CD4-positive, CD25-positive, alpha-beta regulatory T cell (primary cell): ENCODE data around the gene DLX6. TPM values are rescaled to one million over a fixed set of nuclear protein-coding genes. Genes with fewer than 3 reads are reported as not detected.

Experiments
- ATAC-seq, 2 donors: fragments of 150-1000 bp; cut with Tn5 transposase; one replicate each; pipeline ENCODE4 v1.10.0; 2021; ENCODE audit warnings: low read depth in 2 of 2, moderate number of reproducible peaks in 2 of 2, moderate library complexity in 1 of 2
- DNase-seq, 3 donors: peaks; one replicate each; pipeline versions ENCODE4 v3.0.0 to v3.0.0-alpha.2; 2012 to 2022; ENCODE audit warnings: mixed read lengths in 1 of 3
- H3K27ac ChIP-seq: one replicate; pipeline ENCODE4 v1.7.0; 2013; ENCODE audit warnings: mild to moderate bottlenecking, low read length; ENCODE audit not compliant: insufficient read depth, poor library complexity, severe bottlenecking
- H3K27me3 ChIP-seq: one replicate; pipeline ENCODE4 v1.7.0; 2013; ENCODE audit warnings: low read length; ENCODE audit not compliant: control insufficient read depth, insufficient read depth
- H3K36me3 ChIP-seq: one replicate; pipeline ENCODE4 v1.7.0; 2013; ENCODE audit warnings: mild to moderate bottlenecking, low read length, moderate library complexity; ENCODE audit not compliant: control insufficient read depth, insufficient read depth
- H3K4me1 ChIP-seq: 2 replicates; pipeline ENCODE4 v1.7.0; 2013; ENCODE audit warnings: mild to moderate bottlenecking, low read length; ENCODE audit not compliant: insufficient read depth, control insufficient read depth, poor library complexity, severe bottlenecking
- H3K4me3 ChIP-seq: one replicate; pipeline ENCODE4 v1.7.0; 2013; ENCODE audit warnings: low read depth, mild to moderate bottlenecking, low read length, moderate library complexity
- H3K9me3 ChIP-seq, 2 experiments: 1 replicate in 1 of 2; 2 replicates in 1 of 2; pipeline ENCODE4 v1.7.0; 2013; ENCODE audit warnings: low read length in 2 of 2, mild to moderate bottlenecking in 1 of 2, moderate library complexity in 1 of 2; ENCODE audit not compliant: control insufficient read depth in 2 of 2
- H3K27ac Mint-ChIP-seq, 3 donors: one replicate each; pipeline ENCODE4 v1.8.0; 2020 to 2022; ENCODE audit warnings: mild to moderate bottlenecking in 3 of 3, mixed read lengths in 3 of 3, moderate library complexity in 2 of 3
- H3K27me3 Mint-ChIP-seq: one replicate; pipeline ENCODE4 v1.8.0; 2022; ENCODE audit warnings: mild to moderate bottlenecking, mixed read lengths
- H3K36me3 Mint-ChIP-seq: one replicate; pipeline ENCODE4 v1.8.0; 2020; ENCODE audit warnings: mixed read lengths
- H3K4me1 Mint-ChIP-seq, 4 donors: one replicate each; pipeline ENCODE4 v1.8.0; 2020 to 2022; ENCODE audit warnings: mixed read lengths in 4 of 4, mild to moderate bottlenecking in 1 of 4
- H3K4me3 Mint-ChIP-seq, 4 donors: one replicate each; pipeline ENCODE4 v1.8.0; 2020 to 2022; ENCODE audit warnings: mild to moderate bottlenecking in 4 of 4, mixed read lengths in 4 of 4, moderate library complexity in 3 of 4
- H3K9me3 Mint-ChIP-seq, 7 donors: one replicate each; pipeline ENCODE4 v1.8.0; 2020 to 2022; ENCODE audit warnings: mixed read lengths in 7 of 7, mild to moderate bottlenecking in 3 of 7, moderate library complexity in 2 of 7
- polyA plus RNA-seq, 4 donors: library from polyadenylated mRNA; unstranded; fragments of 300-500 nt; fragmentation: Illumina TruSeq; gene quantifications; one replicate each; pipeline ENCODE4 v1.2.3, GENCODE V29; 2021
- total RNA-seq: library from RNA; stranded (reverse); gene quantifications from one replicate; pipeline ENCODE4 v1.2.3, GENCODE V29; 2022

DLX6 gene
- total and polyA plus RNA-seq, 5 donors from 2014 or later, result not detected

DNA sequence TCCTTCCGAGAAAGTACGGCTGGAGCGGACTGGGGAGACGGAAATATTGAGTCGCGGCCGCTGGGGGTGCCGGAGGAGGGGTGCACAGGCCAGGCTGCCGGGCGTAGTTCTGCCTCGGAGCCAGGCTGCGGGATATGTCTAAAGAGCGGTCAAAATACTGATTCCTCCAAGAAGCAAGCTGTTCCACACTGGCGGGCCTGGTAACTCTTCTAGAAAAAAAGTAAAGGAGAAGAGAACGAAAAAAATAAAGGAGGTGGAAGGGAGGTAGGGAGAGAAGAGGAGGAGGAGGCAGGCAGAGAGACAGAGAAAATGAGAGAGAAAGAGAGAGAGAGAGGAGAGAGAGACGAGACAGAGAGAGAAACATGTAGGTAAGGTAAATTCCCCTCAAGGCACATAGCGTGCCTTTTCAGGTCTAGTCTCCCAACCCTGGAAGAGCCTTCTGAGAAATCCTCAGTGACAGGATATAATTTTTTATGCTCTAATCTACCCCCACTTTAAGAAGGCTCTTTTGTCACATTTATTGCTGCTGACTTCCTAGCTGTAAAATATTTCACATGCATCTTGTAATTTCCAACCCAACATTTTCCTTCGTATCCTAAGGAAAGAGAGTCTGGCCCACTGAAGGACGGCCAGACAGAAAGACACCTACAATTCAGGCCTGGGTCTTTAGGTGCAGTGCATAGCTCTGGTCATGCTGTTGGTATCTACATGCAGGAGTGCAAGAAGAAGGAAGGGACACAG, 13.6 kb downstream of the DLX6 start:
- Histone ChIP-seq H3K4me1 (no peaks in the 10 kb centered on the region), H3K36me3 (no peaks in the 10 kb centered on the region), H3K4me3 (no peak overlapping the region), H3K27ac (no peak overlapping the region), H3K27me3 (peaks cover 40% of the 10 kb centered on the region), H3K9me3 (peaks cover 0 to 4% of the 10 kb centered on the region in 2 experiments)
- H3K4me1 Mint-ChIP-seq, result peaks cover 4 to 32% (median 10%) of the 10 kb centered on the region in 4 donors
- H3K27ac Mint-ChIP-seq, result no peak overlapping the region
- H3K9me3 Mint-ChIP-seq, result peaks cover 0 to 16% (median 0%) of the 10 kb centered on the region in 7 donors
- no peak for ATAC-seq
- H3K27me3 Mint-ChIP-seq, result peaks cover 97% of the 10 kb centered on the region
- no peak for DNase-seq
- H3K4me3 Mint-ChIP-seq, result no peak overlapping the region
- peaks cover 3% of the 10 kb centered on the region for H3K36me3 Mint-ChIP-seq

DNA sequence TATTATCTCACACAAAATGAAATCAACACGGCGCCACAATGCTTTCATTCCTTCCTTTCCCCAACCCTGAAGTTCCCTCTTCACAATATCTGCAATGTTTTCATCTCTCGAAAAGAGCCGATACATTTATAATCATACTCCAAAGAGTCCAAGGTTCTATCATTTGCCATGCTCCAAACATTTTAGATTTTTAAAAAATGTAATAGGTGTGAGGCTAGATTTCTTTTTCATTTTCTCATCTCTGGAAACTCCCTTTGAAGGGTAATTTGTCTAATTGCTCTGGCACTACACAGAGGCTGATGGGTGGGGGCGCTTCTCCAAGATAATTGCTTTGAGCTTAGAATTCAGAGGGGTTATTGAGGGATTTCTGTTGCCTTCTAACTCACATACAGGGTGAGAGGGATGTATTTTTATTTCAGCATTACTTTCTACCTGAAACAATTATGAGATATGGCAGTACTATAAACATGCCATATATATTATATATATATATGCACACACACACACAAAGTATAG, 14.4 kb downstream of the DLX6 start:
- H3K36me3 Mint-ChIP-seq, result peaks cover 3% of the 10 kb centered on the region
- no peak overlapping the region for H3K4me3 Mint-ChIP-seq
- no peak overlapping the region for H3K27ac Mint-ChIP-seq
- no peak for ATAC-seq
- H3K9me3 Mint-ChIP-seq, result peaks cover 0 to 18% (median 0%) of the 10 kb centered on the region in 7 donors
- peaks cover 4 to 37% (median 12%) of the 10 kb centered on the region in 4 donors for H3K4me1 Mint-ChIP-seq
- Histone ChIP-seq H3K27me3 (peaks cover 37% of the 10 kb centered on the region), H3K4me1 (no peaks in the 10 kb centered on the region), H3K4me3 (no peak overlapping the region), H3K36me3 (no peaks in the 10 kb centered on the region), H3K27ac (no peak overlapping the region), H3K9me3 (peaks cover 0 to 4% of the 10 kb centered on the region in 2 experiments)
- H3K27me3 Mint-ChIP-seq, result peaks cover 97% of the 10 kb centered on the region
- no peak for DNase-seq

DNA sequence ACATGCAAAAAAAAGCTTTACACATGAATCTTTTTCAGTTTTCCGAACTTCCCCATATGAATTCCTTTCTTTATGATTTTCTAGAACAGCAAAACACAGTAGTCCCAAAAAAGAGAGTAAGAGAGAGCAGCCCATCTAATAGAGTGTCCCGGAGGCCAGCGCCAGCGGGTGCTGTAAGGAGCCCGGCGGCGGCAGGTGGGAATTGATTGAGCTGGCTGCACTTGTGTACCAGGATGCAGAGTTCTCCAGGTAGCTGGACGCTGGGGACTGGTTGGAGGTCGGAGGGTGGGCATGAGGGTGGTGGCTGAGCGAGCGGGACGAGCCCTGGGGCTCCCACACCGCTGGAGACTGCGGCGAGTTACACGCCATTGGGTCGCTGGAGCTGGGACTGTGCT, 15.2 kb downstream of the DLX6 start:
- DNase-seq (no peak), ATAC-seq (no peak)
- Mint-ChIP-seq H3K27ac (no peak overlapping the region), H3K4me1 (peaks cover 4 to 38% (median 12%) of the 10 kb centered on the region in 4 donors), H3K36me3 (peaks cover 3% of the 10 kb centered on the region), H3K4me3 (peak overlapping the region in 2 of 4 donors; percentile 9 to 58), H3K9me3 (peaks cover 0 to 20% (median 0%) of the 10 kb centered on the region in 7 donors), H3K27me3 (peaks cover 97% of the 10 kb centered on the region)
- Histone ChIP-seq H3K9me3 (no peaks in the 10 kb centered on the region), H3K4me3 (no peak overlapping the region), H3K4me1 (no peaks in the 10 kb centered on the region), H3K27me3 (peaks cover 34% of the 10 kb centered on the region), H3K27ac (no peak overlapping the region), H3K36me3 (no peaks in the 10 kb centered on the region)

DNA sequence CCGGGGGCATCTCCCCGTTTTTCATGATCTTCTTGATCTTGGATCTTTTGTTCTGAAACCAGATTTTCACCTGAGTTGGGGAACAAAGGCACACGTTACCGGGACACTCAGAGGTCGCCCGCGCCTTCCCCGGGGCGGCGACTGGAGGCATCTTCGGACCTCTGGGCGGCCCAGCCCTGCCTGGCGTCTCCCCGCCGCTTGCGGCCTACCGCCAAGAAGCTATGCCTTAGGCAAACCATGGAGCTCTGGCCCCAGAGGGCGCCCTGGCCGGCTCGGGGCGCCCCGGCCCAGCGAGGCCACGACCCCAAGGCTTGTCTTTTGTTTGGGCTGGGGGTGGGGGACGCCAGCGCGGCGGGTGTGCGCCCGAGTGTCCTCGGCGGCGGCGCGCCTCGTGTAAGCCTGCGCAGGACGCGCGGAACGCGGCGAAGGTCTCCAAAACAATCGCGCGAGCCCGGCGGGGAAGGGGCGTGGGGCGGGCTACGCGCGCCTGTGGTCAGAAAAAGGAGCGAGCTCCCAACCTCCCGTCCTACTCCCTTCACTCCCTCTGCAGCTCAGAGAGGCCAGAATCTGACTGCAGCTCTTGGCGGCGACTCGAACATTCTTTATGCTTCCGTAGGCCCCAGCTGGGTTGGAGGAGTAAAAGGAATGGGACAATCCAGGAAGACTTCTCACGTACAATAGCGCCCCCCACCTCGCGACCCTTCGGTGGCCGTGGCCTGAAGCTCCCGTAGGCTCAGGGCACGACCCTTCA, 15.8 kb downstream of the DLX6 start:
- Mint-ChIP-seq H3K27ac (no peak overlapping the region), H3K27me3 (peaks cover 97% of the 10 kb centered on the region), H3K4me1 (peaks cover 4 to 42% (median 13%) of the 10 kb centered on the region in 4 donors), H3K36me3 (peaks cover 3% of the 10 kb centered on the region), H3K4me3 (peak overlapping the region in 1 of 4 donors; percentile 16), H3K9me3 (peaks cover 0 to 18% (median 0%) of the 10 kb centered on the region in 7 donors)
- DNase-seq (no peak), ATAC-seq (no peak)
- Histone ChIP-seq H3K27ac (no peak overlapping the region), H3K9me3 (no peaks in the 10 kb centered on the region), H3K4me1 (no peaks in the 10 kb centered on the region), H3K4me3 (no peak overlapping the region), H3K27me3 (peaks cover 35% of the 10 kb centered on the region), H3K36me3 (no peaks in the 10 kb centered on the region)

DNA sequence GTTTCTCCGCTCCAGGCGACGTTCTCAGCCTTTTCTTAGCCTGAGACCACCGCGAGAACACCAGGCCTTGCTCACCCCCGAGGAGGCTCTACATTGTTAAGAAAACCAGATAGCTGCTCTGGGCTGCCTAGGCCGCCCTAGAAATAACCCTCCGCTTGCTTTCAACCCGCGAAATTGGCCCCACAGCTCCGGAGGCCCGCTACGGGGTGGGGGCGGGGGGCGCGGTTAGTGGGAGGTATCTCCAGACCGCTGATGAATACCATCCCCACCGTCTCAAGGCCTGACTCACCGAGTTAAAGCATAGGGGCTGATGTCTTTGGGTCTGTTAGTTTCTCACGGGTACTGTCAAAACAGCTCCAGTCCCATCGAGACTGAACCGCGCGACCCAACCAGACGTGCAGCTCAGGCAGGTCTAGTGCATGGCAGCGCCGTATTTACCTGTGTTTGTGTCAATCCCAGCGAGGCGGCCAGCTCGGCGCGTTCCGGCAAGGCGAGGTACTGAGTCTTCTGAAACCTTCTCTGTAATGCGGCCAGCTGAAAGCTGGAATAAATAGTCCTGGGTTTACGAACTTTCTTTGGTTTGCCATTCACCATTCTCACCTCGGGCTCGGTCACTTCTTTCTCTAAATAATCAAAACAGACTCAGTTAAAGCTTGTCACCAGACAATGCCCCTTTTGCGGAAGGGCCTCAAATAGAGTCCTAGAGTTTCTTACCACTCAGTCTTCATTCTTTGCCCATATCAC, 16.6 kb downstream of the DLX6 start:
- no peak overlapping the region for H3K4me3 ChIP-seq
- no peaks in the 10 kb centered on the region for H3K36me3 ChIP-seq
- peaks cover 38% of the 10 kb centered on the region for H3K27me3 ChIP-seq
- Mint-ChIP-seq H3K4me3 (peak overlapping the region in 2 of 4 donors; percentile 16 to 64), H3K9me3 (peaks cover 0 to 18% (median 0%) of the 10 kb centered on the region in 7 donors), H3K27me3 (peaks cover 94% of the 10 kb centered on the region), H3K27ac (no peak overlapping the region), H3K4me1 (peaks cover 4 to 48% (median 15%) of the 10 kb centered on the region in 4 donors), H3K36me3 (peaks cover 3% of the 10 kb centered on the region)
- no peaks in the 10 kb centered on the region for H3K9me3 ChIP-seq
- DNase-seq, result no peak
- H3K27ac ChIP-seq, result no peak overlapping the region
- H3K4me1 ChIP-seq, result peaks cover 3% of the 10 kb centered on the region
- no peak for ATAC-seq

DNA sequence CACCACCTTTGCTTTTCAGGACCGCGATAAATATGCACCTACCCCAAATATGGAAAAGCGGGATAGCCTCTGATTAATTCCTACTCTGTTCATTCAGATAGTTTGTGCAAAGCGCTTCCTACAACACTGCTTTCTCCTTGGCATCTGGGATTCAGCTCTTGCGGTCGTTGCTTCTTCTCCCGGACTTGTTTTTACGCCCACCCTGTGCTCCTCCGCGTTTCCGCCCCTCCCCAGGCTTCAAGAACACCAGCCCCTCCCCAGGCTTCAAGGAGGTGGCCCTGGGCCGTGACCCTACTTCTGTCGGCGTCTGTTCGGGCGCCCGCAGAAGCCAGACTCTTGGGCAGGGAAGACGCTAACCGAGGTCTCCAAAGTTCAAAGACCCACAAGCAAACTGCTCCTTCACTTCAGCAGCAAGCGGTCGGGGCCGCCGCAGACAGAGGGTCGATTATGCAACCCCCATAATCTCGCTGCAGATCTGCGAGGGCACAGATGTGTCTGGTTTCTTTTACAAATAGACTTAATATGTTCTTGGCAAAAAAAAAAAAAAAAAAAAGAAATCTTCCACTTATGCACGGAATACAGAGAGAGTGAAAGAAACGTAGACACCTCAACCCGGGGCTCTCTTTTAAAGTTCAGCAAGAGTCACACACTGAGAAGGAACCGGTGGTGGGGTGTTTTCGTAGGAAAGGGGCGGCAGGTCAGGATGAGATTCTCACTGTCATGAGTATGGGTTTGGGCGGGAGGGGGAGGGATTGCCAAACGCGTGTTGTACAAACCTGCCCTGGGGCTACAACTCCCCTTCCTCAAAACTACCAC, 17.3 kb downstream of the DLX6 start:
- H3K4me3 ChIP-seq, result no peak overlapping the region
- no peak for DNase-seq
- peaks cover under 1 to 52% (median 19%) of the 10 kb centered on the region in 4 donors for H3K4me1 Mint-ChIP-seq

More for the DNA sequence above, 17.3 kb downstream of the DLX6 start:
- Histone ChIP-seq H3K4me1 (peaks cover 9% of the 10 kb centered on the region), H3K27me3 (peaks cover 40% of the 10 kb centered on the region), H3K27ac (no peak overlapping the region), H3K36me3 (no peaks in the 10 kb centered on the region), H3K9me3 (no peaks in the 10 kb centered on the region)
- no peak overlapping the region for H3K27ac Mint-ChIP-seq
- no peak for ATAC-seq
- H3K36me3 Mint-ChIP-seq, result no peaks in the 10 kb centered on the region
- peaks cover 94% of the 10 kb centered on the region for H3K27me3 Mint-ChIP-seq
- H3K9me3 Mint-ChIP-seq, result peaks cover 0 to 15% (median 0%) of the 10 kb centered on the region in 7 donors
- H3K4me3 Mint-ChIP-seq, result peak overlapping the region in 1 of 4 donors; percentile 14
